SK-N-SH (cell line): ENCODE data around the gene CCDC141. TPM values are rescaled to one million over a fixed set of nuclear protein-coding genes. Genes with fewer than 3 reads are reported as not detected.

Experiments
- CTCF ChIA-PET: fragments of 300-600, 350-600 bp; formaldehyde crosslinking; extraction: SDS; loops from one replicate; lab custom pipeline; 2021; lab: Yijun Ruan, JAX
- POLR2A ChIA-PET: fragments of 350-600 bp; sonication (Branson Sonifier 250); formaldehyde crosslinking; extraction: SDS; loops from one replicate; lab custom pipeline; 2020; ENCODE audit warnings: antibody characterized with exemption, inconsistent platforms; lab: Yijun Ruan, JAX
- DNase-seq: peaks from one replicate; pipeline ENCODE4 v3.0.0; 2012
- H2AFZ ChIP-seq: fragments of 200-600 bp; sonication (generic); 2 replicates; pipeline ENCODE4 v1.8.1; 2016; ENCODE audit warnings: antibody characterized with exemption, mild to moderate bottlenecking, low read depth
- H3F3A ChIP-seq: fragments of 200-600 bp; sonication (generic); replicated peaks from 2 replicates; pipeline ENCODE3; 2016; ENCODE audit warnings: antibody characterized with exemption, mild to moderate bottlenecking; ENCODE audit not compliant: insufficient read depth
- H3K27ac ChIP-seq, 2 experiments: fragments of 200-500 bp in 1 of 2; fragments of 200-600 bp in 1 of 2; sonication (Bioruptor generic) in 1 of 2; sonication (generic), shearing (Covaris generic) in 1 of 2; 2 replicates each; pipeline versions ENCODE4 v1.5.1 to v1.6.1; 2014 to 2016; ENCODE audit warnings: low read depth in 2 of 2, inconsistent platforms in 1 of 2, low read length in 1 of 2, mild to moderate bottlenecking in 1 of 2, mixed read lengths in 1 of 2
- H3K27me3 ChIP-seq: fragments of 200-600 bp; sonication (generic), shearing (Covaris generic); 2 replicates; pipeline ENCODE4 v1.6.1; 2016; ENCODE audit warnings: mixed run types; ENCODE audit not compliant: insufficient read depth
- H3K36me3 ChIP-seq, 2 experiments: fragments of 200-500 bp in 1 of 2; fragments of 200-600 bp in 1 of 2; sonication (Bioruptor generic) in 1 of 2; sonication (generic) in 1 of 2; replicated peaks in 1 of 2; 2 replicates each; pipeline versions ENCODE3 to v1.5.1; 2014 to 2016; ENCODE audit warnings: low read length in 1 of 2, mild to moderate bottlenecking in 1 of 2; ENCODE audit not compliant: insufficient read depth in 2 of 2, control insufficient read depth in 1 of 2
- H3K4me1 ChIP-seq, 2 experiments: fragments of 200-500 bp in 1 of 2; fragments of 200-600 bp in 1 of 2; sonication (Bioruptor generic) in 1 of 2; sonication (generic), shearing (Covaris generic) in 1 of 2; 2 replicates each; pipeline versions ENCODE4 v1.5.1 to v1.6.1; 2014 to 2016; ENCODE audit warnings: low read depth in 1 of 2, low read length in 1 of 2, mixed run types in 1 of 2; ENCODE audit not compliant: insufficient read depth in 2 of 2, control insufficient read depth in 1 of 2
- H3K4me2 ChIP-seq: fragments of 200-600 bp; sonication (generic), shearing (Covaris generic); 2 replicates; pipeline ENCODE4 v1.6.1; 2017; ENCODE audit warnings: mixed run types
- H3K4me3 ChIP-seq, 2 experiments: fragments of 200-500 bp in 1 of 2; fragments of 200-600 bp in 1 of 2; sonication (Bioruptor generic) in 1 of 2; sonication (generic), shearing (Covaris generic) in 1 of 2; 2 replicates each; pipeline versions ENCODE4 v1.5.1 to v1.8.1; 2014 to 2016; ENCODE audit warnings: low read depth in 2 of 2, inconsistent platforms in 1 of 2, low read length in 1 of 2, mild to moderate bottlenecking in 1 of 2, mixed read lengths in 1 of 2, moderate library complexity in 1 of 2
- H3K79me2 ChIP-seq: fragments of 200-600 bp; sonication (generic); 2 replicates; pipeline ENCODE4 v1.8.1; 2017; ENCODE audit warnings: mild to moderate bottlenecking; ENCODE audit not compliant: insufficient read depth
- H3K9ac ChIP-seq: fragments of 200-600 bp; sonication (generic); 2 replicates; pipeline ENCODE4 v1.6.1; 2017; ENCODE audit warnings: mixed run types
- H3K9me2 ChIP-seq: fragments of 200-600 bp; sonication (generic); 2 replicates; pipeline ENCODE4 v1.6.1; 2017; ENCODE audit warnings: mixed run types
- H3K9me3 ChIP-seq: fragments of 200-600 bp; sonication (generic); 2 replicates; pipeline ENCODE4 v1.6.1; 2017; ENCODE audit warnings: mixed run types, mild to moderate bottlenecking, moderate library complexity
- H4K20me1 ChIP-seq: fragments of 200-600 bp; sonication (generic); 2 replicates; pipeline ENCODE4 v1.6.1; 2017; ENCODE audit warnings: mild to moderate bottlenecking, mixed run types; ENCODE audit not compliant: insufficient read depth
- CTCF ChIP-seq: fragments of 200-600 bp; sonication (generic); IDR thresholded peaks from 2 replicates; pipeline ENCODE4 v1.6.1; 2017; ENCODE audit warnings: antibody characterized with exemption, mild to moderate bottlenecking, moderate library complexity
- GABPA ChIP-seq: IDR thresholded peaks from 2 replicates; pipeline ENCODE4 v1.4.0; 2012; ENCODE audit warnings: low read depth, mild to moderate bottlenecking
- IRF3 ChIP-seq: fragments of 150-350 bp; IDR thresholded peaks from 2 replicates; pipeline ENCODE4 v1.6.1; 2016; ENCODE audit warnings: mild to moderate bottlenecking, low read depth, low read length
- NFIC ChIP-seq: IDR thresholded peaks from 2 replicates; pipeline ENCODE4 v1.4.0; 2012; ENCODE audit warnings: borderline replicate concordance
- PBX3 ChIP-seq: IDR thresholded peaks from 2 replicates; pipeline ENCODE4; 2012
- RAD21 ChIP-seq: IDR thresholded peaks from 2 replicates; pipeline ENCODE4 v1.6.1; 2012; ENCODE audit warnings: mild to moderate bottlenecking, low read length
- REST ChIP-seq: IDR thresholded peaks from 2 replicates; pipeline ENCODE4 v1.6.1; 2012; ENCODE audit warnings: mild to moderate bottlenecking, low read depth, low read length, moderate library complexity
- TEAD4 ChIP-seq: IDR thresholded peaks from 2 replicates; pipeline ENCODE4 v1.4.0; 2012; ENCODE audit warnings: mild to moderate bottlenecking, borderline replicate concordance; ENCODE audit not compliant: insufficient read depth
- USF1 ChIP-seq: IDR thresholded peaks from 2 replicates; pipeline ENCODE4 v1.4.0; 2012; ENCODE audit warnings: low read depth, borderline replicate concordance
- WGBS: methylation state at CpG from one replicate; pipeline ENCODE4 v1.1.6; 2017; ENCODE audit warnings: low lambda C conversion rate; 5-methylcytosine and 5-hydroxymethylcytosine counted together
- polyA plus RNA-seq, 3 experiments: library from polyadenylated mRNA; depleted of rRNA; stranded (reverse); fragments of >200 nt; gene quantifications; 2 replicates each; pipeline ENCODE4 v1.2.3, GENCODE V29; 2012

CCDC141 gene
- polyA plus RNA-seq, 1 of the 3 experiments (the other 2 are of a cell fraction), result 0.02 TPM

- Histone ChIP-seq H3F3A (no peaks in the 10 kb centered on the region), H3K4me1 (peaks cover 0 to 17% of the 10 kb centered on the region in 2 experiments; a peak in 3 of 4 replicates), H3K9me2 (no peaks in the 10 kb centered on the region), H3K36me3 (no peaks in the 10 kb centered on the region), H2AFZ (no peak overlapping the region), H3K27ac (no peak overlapping the region), H4K20me1 (no peaks in the 10 kb centered on the region), H3K27me3 (no peaks in the 10 kb centered on the region), H3K79me2 (no peaks in the 10 kb centered on the region), H3K4me2 (no peak overlapping the region), H3K9ac (no peak overlapping the region), H3K9me3 (no peaks in the 10 kb centered on the region), H3K4me3 (no peak overlapping the region)
- no peak for DNase-seq
- ChIA-PET CTCF (no interaction called here), POLR2A (no interaction called here)
- WGBS, result 83% methylated on average over 9 of the region's 9 CpGs
- TF ChIP-seq TEAD4, result no peak
- no peak for TF ChIP-seq REST
- no peak for TF ChIP-seq IRF3
- TF ChIP-seq CTCF, result no peak
- no peak for TF ChIP-seq RAD21
- TF ChIP-seq GABPA, result no peak
- no peak for TF ChIP-seq USF1
- no peak for TF ChIP-seq PBX3
- TF ChIP-seq NFIC, result no peak
Measured at GRCh38 chr2:178834086-178834485, 215.9 kb downstream of the CCDC141 start.
